Thymus (tissue), 11 donors: ENCODE data around the gene BRK1. TPM values are rescaled to one million over a fixed set of nuclear protein-coding genes. Genes with fewer than 3 reads are reported as not detected.
"Not testable (repeated sequence)": the region's sequence is repeated elsewhere in the genome, so short reads cannot be mapped to it uniquely, and the experiment has no call there.

Experiments
- DNase-seq, 9 donors: peaks; one replicate each; pipeline ENCODE4 v3.0.0-alpha.2; 2013; ENCODE audit warnings: low spot score in 9 of 9, low read depth in 6 of 9, missing footprints in 1 of 9
- H3K27ac ChIP-seq, 2 donors: one replicate each; pipeline ENCODE4 v1.5.1; 2013; ENCODE audit warnings: control low read depth in 1 of 2, low read depth in 1 of 2, low read length in 1 of 2, mild to moderate bottlenecking in 1 of 2, moderate library complexity in 1 of 2
- H3K27me3 ChIP-seq, 2 donors: one replicate each; pipeline ENCODE4 v1.5.1; 2013; ENCODE audit warnings: low read length in 1 of 2; ENCODE audit not compliant: control insufficient read depth in 2 of 2, insufficient read depth in 1 of 2
- H3K36me3 ChIP-seq, 2 donors: one replicate each; pipeline ENCODE4 v1.5.1; 2013; ENCODE audit warnings: low read length in 1 of 2, mild to moderate bottlenecking in 1 of 2, moderate library complexity in 1 of 2; ENCODE audit not compliant: control insufficient read depth in 2 of 2, insufficient read depth in 2 of 2
- H3K4me1 ChIP-seq, 2 donors: one replicate each; pipeline ENCODE4 v1.5.1; 2013; ENCODE audit warnings: low read length in 2 of 2; ENCODE audit not compliant: control insufficient read depth in 2 of 2, insufficient read depth in 2 of 2
- H3K4me3 ChIP-seq, 2 donors: one replicate each; pipeline ENCODE4 v1.5.1; 2013; ENCODE audit warnings: low read length in 2 of 2, control low read depth in 1 of 2, mild to moderate bottlenecking in 1 of 2
- H3K9me3 ChIP-seq, 2 donors: one replicate each; pipeline ENCODE4 v1.5.1; 2013; ENCODE audit warnings: low read length in 1 of 2, mild to moderate bottlenecking in 1 of 2; ENCODE audit not compliant: control insufficient read depth in 2 of 2, insufficient read depth in 1 of 2
- WGBS: extraction: QIAGEN DNeasy Blood & Tissue Kit; methylation state at CpG from one replicate; pipeline ENCODE4 v1.1.7; 2013; 5-methylcytosine and 5-hydroxymethylcytosine counted together
- polyA plus RNA-seq: library from polyadenylated mRNA; stranded (reverse); fragments of 200-250 nt; gene quantifications from one replicate; pipeline ENCODE4 v1.2.3, GENCODE V29; 2013
- total RNA-seq: library from RNA; stranded (reverse); fragments of 120-200 nt; gene quantifications from one replicate; pipeline ENCODE4 v1.2.4, GENCODE V29; 2013
- donor health status: healthy.

The BRK1 gene
- total and polyA plus RNA-seq, 2 donors, result 124 to 222 TPM

DNA sequence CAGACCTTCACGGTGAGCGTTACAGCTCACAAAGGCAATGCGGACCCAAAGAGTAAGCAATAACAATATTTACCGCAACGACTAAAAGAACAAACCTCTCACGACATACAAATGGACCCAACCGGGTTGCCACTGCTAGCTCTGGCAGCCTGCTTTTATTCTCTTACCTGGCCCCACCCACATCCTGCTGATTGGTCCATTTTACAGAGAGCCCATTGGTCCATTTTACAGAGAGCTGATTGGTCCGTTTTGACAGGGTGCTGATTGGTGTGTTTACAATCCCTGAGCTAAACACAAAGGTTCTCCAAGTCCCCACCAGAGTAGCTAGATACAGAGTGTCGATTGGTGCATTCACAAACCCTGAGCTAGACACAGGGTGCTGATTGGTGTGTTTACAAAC is 20.4 kb downstream of the BRK1 start:
- not testable (repeated sequence) for DNase-seq, H3K4me3 ChIP-seq, H3K27ac ChIP-seq, H3K27me3 ChIP-seq, H3K36me3 ChIP-seq, H3K9me3 ChIP-seq, H3K4me1 ChIP-seq
- WGBS, result 95% methylated on average over 9 of the region's 9 CpGs

DNA sequence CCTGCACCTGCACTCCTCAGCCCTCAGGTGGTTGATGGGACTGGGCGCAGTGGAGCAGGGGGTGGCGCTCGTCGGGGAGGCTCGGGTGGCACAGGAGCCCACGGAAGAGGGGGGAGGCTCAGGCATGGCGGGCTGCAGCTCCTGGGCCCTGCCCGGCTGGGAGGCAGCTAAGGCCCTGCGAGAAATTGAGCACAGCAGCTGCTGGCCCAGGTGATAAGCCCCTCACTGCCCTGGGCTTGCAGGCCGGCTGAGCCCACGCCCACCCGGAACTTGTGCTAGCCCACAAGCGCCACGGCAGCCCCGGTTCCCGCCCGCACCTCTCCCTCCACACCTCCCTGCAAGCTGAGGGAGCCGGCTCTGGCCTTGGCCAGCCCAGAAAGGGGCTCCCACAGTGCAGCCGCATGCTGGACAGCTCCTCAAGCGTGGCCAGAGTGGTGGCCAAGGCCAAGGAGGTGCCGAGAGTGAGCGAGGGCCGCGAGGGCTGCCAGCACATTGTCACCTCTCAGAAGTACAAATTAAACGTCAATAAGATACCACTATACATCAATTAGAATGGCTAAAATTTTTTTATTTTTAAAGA is 21.0 kb downstream of the BRK1 start:
- H3K36me3 ChIP-seq, result no peaks in the 10 kb centered on the region
- 96% methylated on average over 25 of the region's 25 CpGs for WGBS
- H3K9me3 ChIP-seq, result peaks cover 0 to 9% of the 10 kb centered on the region in 2 donors
- no peak overlapping the region for H3K4me3 ChIP-seq
- H3K27me3 ChIP-seq, result no peaks in the 10 kb centered on the region
- H3K27ac ChIP-seq, result no peak overlapping the region
- H3K4me1 ChIP-seq, result peaks cover 3 to 10% of the 10 kb centered on the region in 2 donors
- no peak for DNase-seq

DNA sequence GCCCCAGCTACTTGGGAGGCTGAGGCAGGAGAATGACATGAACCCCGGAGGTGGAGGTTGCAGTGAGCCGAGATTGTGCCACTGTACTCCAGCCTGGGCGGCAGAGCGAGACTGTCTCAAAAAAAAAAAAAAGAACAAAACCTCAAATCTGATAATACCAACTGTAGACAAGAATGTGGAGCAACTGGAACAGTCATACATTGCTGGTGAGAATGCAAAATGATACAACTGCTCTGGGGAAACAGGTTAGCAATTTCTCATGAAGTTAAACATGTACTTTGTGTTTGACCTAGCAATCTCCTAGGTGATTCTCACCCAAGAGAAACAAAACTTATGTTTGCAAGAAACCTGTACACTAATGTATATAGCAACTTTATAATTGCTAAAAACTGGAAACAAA is 21.7 kb downstream of the BRK1 start:
- DNase-seq, result no peak
- no peak overlapping the region for H3K4me3 ChIP-seq
- H3K9me3 ChIP-seq, result peaks cover 0 to 12% of the 10 kb centered on the region in 2 donors
- H3K27me3 ChIP-seq, result no peaks in the 10 kb centered on the region
- H3K4me1 ChIP-seq, result peaks cover 3 to 10% of the 10 kb centered on the region in 2 donors
- H3K27ac ChIP-seq, result no peak overlapping the region
- 94% methylated on average over 4 of the region's 4 CpGs for WGBS
- H3K36me3 ChIP-seq, result no peaks in the 10 kb centered on the region

DNA sequence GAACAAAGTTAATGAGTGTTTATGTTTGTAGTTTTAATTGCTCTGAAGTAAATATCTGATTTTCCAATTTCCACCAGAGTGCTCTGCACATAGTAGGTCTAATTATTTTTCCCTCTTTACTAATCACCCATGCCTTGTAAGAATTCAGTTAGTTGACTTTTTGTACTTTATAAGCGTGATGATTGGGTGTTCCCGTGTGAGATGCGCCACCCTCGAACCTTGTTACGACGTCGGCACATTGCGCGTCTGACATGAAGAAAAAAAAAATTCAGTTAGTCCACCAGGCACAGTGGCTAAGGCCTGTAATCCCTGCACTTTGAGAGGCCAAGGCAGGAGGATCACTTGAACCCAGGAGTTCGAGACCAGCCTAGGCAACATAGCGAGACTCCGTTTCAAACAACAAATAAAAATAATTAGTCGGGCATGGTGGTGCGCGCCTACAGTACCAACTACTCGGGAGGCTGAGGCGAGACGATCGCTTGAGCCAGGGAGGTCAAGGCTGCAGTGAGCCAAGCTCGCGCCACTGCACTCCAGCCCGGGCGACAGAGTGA is 25.6 kb downstream of the BRK1 start:
- H3K4me1 ChIP-seq, result peaks cover 19 to 25% of the 10 kb centered on the region in 2 donors
- no peaks in the 10 kb centered on the region for H3K27me3 ChIP-seq
- 91% methylated on average over 23 of the region's 23 CpGs for WGBS
- peaks cover 3 to 9% of the 10 kb centered on the region in 2 donors for H3K36me3 ChIP-seq
- no peak for DNase-seq
- peak overlapping the region; percentile 69 to 95 for H3K4me3 ChIP-seq
- H3K9me3 ChIP-seq, result peaks cover 0 to 8% of the 10 kb centered on the region in 2 donors
- H3K27ac ChIP-seq, result peak overlapping the region; percentile 66 to 95

DNA sequence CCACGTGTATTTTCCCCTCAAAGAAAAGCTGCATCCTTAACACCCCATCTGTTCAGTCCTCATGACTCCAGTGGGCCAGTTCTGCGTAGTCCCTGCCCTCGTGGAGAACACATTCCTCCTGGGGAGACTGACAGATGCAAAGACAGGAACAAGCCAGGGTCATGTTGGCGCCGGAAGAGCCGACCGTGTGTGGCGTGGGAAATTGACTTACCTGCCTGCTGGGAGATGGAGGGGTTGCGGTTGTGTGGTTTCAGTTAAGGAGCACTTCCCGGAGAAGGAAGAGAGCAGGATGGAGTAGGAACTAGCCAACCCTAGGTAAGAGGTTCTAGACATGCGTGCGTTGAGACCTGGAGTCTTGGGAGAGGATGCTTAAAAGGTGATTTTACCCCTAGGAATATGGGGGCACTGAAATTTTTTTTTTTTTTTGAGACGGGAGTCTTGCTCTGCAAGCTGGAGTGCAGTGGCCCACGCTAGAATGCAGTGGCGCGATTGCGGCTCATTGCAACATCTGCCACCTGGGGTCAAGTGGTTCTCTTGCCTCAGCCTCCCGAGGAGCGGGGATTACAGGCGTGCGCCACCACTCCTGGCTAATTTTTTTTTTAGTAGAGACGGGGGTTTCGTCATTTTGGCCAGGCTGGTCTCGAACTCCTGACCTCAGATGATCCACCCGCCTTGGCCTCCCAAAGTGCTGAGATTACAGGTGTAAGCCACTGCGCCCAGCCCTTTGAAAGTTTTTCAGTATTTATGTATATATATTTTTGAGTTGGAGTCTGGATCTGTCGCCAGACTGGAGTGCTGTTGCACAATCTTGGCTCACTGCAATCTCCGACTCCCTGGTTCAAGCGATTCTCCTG is 27.5 kb downstream of the BRK1 start:
- Histone ChIP-seq H3K27me3 (no peaks in the 10 kb centered on the region), H3K27ac (peak overlapping the region in 1 of 2 donors; percentile 15), H3K9me3 (peaks cover 0 to 2% of the 10 kb centered on the region in 2 donors), H3K4me1 (peaks cover 19 to 25% of the 10 kb centered on the region in 2 donors), H3K4me3 (peak overlapping the region; percentile 69 to 95), H3K36me3 (peaks cover 10 to 20% of the 10 kb centered on the region in 2 donors)
- DNase-seq, result peak in 1 of 9 donors; percentile 31
- WGBS, result 76% methylated on average over 29 of the region's 29 CpGs

DNA sequence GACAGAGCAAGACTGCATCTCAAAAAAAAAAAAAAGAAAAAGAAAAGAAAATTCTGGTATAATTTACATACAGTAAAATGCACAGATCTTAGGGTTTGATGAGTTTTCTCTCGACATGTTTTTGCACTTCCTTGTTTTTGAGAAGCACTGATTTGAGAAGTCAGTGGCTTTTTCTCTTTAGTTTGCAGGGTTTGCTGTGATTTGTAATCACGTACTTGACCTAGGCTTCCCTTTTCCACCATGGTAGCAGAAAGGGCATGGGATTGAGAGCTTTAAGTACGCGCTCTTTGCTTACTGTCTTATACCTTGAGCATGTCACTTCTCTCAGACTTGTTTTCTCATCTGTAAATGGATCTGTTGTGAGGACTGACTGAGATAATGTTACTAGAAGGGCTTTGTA is 30.2 kb downstream of the BRK1 start:
- peaks cover 27 to 42% of the 10 kb centered on the region in 2 donors for H3K36me3 ChIP-seq
- 72% methylated on average over 4 of the region's 4 CpGs for WGBS
- peak overlapping the region in 1 of 2 donors; percentile 26 for H3K27ac ChIP-seq
- peaks cover 19 to 25% of the 10 kb centered on the region in 2 donors for H3K4me1 ChIP-seq
- H3K27me3 ChIP-seq, result no peaks in the 10 kb centered on the region
- H3K9me3 ChIP-seq, result peaks cover 0 to 2% of the 10 kb centered on the region in 2 donors
- H3K4me3 ChIP-seq, result no peak overlapping the region
- no peak for DNase-seq

DNA sequence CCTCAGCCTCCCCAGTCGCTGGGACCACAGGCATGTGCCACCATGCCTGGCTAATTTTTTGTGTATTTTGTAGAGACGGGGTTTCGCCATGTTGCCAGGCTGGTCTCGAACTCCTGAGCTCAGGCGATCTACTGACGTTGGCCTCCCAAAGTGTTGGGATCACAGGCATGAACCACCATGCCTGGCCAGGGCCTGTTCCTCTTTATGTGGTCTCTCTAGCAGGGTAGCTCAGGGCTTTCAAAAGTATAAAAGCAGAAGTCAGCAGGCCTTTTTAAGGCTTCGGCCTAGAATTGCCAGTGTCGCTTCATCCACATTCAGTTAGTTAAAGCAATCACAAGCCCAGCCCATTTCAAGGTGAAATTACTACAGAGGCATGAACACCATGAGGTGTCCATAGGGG is 33.8 kb downstream of the BRK1 start:
- Histone ChIP-seq H3K27me3 (no peaks in the 10 kb centered on the region), H3K4me1 (peaks cover 0 to 5% of the 10 kb centered on the region in 2 donors), H3K4me3 (no peak overlapping the region), H3K27ac (peak overlapping the region in 1 of 2 donors; percentile 18), H3K9me3 (no peaks in the 10 kb centered on the region), H3K36me3 (peaks cover 38 to 58% of the 10 kb centered on the region in 2 donors)
- WGBS, result 97% methylated on average over 8 of the region's 8 CpGs
- no peak for DNase-seq

DNA sequence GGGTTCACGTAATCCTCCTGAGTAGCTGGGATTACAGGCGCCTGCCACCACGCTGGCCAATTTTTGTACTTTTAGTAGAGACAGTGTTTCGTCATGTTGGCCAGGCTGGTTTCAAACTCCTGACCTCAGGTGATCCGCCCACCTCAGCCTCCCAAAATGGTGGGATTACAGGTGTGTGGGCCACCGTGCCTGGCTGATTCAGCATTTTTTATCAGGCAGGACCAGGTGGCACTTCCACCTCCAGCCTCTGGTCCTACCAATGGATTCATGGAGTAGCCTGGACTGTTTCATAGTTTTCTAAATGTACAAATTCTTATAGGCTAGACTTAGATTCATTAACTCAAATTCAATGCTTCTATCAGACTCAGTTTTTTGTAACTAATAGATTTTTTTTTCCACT is 35.5 kb downstream of the BRK1 start:
- WGBS, result 88% methylated on average over 6 of the region's 6 CpGs
- DNase-seq, result no peak
- Histone ChIP-seq H3K9me3 (no peaks in the 10 kb centered on the region), H3K27ac (no peak overlapping the region), H3K36me3 (peaks cover 38 to 68% of the 10 kb centered on the region in 2 donors), H3K4me1 (no peaks in the 10 kb centered on the region), H3K4me3 (no peak overlapping the region), H3K27me3 (no peaks in the 10 kb centered on the region)
